Hepatic stellate cell (primary cell): ENCODE data around the gene ADNP.
"Not testable (repeated sequence)": the region's sequence is repeated elsewhere in the genome, so short reads cannot be mapped to it uniquely, and the experiment has no call there.

Experiments used
- DNase-seq: peaks from one replicate; pipeline ENCODE4 v3.0.0; 2011; ENCODE audit warnings: low spot score

The ADNP gene

GRCh38 chr20:50931306-50932015 lies at the start of gene ADNP:
TSS of gene ADNP (minus strand) at chr20:50931437. CDS start at chr20:50903996, 27,441 bp downstream.
- DNase-seq = peak; percentile 77

DNA sequence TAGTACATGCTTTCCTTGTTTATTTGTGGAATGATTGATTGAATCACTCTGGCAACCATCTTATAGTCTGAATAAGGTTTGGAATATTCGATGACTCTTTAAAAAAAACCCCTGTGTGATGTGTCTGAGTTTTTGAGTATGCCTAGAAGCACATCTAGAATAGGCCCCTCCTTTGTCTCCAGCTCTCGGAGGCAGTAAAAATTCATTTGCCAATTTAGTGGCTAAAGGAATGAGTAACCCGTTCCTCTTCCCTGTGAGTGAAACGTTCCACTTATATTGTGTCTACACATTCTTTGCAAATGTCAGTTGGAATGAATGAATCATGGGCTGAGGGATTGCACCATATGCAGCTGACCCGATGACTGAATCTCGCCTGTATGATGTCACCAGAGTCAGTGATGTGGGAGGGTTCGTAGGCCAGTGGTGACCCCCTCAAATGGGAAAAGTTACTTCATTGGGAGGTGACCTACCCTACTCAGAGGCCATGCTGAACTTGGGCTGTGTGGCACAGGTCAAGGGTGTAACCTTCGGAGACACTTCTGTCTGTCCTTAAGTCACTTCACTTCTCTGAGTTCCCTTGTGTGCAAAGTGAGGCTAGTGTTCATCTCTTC lies 48.9 kb upstream of the ADNP start:
- peak; percentile 94 for DNase-seq

DNA sequence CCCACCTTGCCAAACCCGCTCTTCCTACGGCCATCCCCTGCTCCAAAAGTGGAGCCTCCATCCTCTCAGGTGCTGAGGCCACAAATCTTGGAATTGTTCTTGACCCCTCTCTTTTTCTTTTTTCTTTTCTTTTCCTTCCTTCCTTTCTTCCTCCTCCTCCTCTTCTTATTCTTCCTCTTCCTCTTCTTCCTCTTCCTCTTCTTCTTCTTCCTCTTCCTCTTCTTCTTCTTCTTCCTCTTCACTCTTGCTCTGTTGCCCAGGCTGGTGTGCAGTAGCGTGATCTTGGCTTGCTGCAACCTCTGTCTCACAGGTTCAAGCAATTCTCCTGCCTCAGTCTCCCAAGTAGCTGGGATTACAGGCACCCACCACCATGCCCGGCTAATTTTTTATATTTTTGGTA lies 47.3 kb upstream of the ADNP start:
- DNase-seq = not testable (repeated sequence)

GRCh38 chr20:50977066-50978021 lies 46.1 kb upstream of the ADNP start:
- DNase-seq = no peak

- no peak for DNase-seq
Observed at GRCh38 chr20:50975701-50976330, 44.6 kb upstream of the ADNP start.

GRCh38 chr20:50969912-50970311 lies 38.7 kb upstream of the ADNP start:
- no peak for DNase-seq

DNA sequence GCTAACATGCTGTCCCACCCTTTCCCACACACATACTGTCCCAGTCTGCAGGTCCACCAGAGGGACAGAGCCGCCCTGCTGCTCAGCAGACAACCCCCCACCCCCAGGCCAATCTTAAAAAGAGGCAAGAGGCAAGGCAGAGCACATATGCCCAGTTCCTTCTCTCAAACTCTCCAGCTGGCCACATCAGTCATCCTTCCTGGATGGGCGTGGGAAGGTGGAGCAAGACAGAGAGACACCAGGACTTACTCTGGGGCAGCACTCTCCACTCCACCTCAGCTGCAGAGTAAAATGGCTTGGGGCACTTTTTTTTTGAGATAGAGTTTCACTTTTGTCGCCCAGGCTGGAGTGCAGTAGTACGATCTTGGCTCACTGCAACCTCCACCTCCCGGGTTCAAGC lies 38.2 kb upstream of the ADNP start:
- DNase-seq = no peak

- DNase-seq = no peak
Observed at GRCh38 chr20:50968289-50968688, 37.1 kb upstream of the ADNP start.

DNA sequence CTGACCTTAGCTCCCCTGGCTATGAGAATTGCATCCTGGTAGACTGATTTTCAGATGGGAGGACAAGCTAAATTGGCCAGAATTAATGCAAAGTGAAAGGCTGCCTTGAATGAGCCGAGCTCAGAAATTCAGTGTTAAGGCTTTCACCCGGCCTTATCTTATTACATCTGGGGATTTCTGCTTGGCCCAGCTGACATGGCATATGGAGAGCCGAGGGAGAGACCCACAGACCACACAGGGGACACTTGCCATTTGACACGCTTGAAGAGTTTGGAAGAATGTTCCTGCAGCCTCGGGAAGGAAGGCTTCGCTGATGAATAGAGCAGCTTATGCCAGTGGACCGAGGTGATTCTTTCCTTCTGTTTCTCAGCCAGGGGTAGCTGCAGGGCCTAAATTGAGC lies 36.3 kb upstream of the ADNP start:
- no peak for DNase-seq

- DNase-seq = no peak
Observed at GRCh38 chr20:50959543-50960126, 28.4 kb upstream of the ADNP start.

GRCh38 chr20:50958615-50959542 lies 27.6 kb upstream of the ADNP start, which contains the start of gene MOCS3:
TSS of gene MOCS3 (plus strand) at chr20:50958818. CDS start at chr20:50958843, 25 bp downstream.
- DNase-seq = peak; percentile 80

- DNase-seq = peak; percentile 73
Observed at GRCh38 chr20:50957798-50958614, 26.8 kb upstream of the ADNP start, which contains the start of gene DPM1. TSS of gene DPM1 (minus strand) at chr20:50958532. CDS start at chr20:50958523, 9 bp downstream.

DNA sequence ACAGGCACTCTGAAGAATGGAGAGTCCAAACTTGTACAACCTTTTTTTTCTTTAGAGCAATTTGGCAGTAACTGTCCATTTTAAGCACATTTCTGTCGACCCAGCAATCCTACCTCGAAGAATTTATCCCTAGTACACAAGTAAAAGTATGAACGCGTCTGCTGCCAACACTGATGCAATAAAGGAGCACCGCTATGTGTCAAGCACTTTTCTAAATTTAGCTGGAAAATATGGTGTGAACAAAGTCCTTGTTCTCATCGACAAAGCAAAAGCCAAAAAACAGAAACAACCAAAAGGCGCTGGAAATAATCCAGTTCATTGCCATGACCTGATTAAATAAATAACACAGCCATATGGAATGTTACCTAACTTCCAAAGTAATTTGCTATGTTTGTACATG lies 26.0 kb upstream of the ADNP start:
- no peak for DNase-seq

- no peak for DNase-seq
Observed at GRCh38 chr20:50953821-50954220, 22.6 kb upstream of the ADNP start.

DNA sequence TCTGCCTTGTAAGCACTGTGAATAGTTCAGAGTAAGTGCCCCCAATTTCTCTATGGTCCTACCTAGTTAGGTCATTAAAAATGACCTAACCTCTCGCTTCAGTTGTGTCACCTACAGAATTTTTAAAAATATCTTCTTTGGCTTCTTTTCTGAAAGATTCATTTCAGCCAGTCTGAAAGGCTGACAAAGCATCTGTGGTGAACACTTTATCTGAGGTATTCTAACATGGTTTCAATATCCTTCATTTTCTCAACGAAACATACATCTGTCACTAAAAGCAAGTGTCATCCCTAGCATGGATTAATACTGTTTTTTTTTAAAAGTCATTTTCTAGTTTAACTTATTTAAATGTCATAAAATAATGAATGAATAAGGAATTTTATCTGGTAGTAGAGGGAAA lies 22.0 kb upstream of the ADNP start:
- DNase-seq = no peak

GRCh38 chr20:50948132-50948785 lies 17.0 kb upstream of the ADNP start:
- DNase-seq = no peak

DNA sequence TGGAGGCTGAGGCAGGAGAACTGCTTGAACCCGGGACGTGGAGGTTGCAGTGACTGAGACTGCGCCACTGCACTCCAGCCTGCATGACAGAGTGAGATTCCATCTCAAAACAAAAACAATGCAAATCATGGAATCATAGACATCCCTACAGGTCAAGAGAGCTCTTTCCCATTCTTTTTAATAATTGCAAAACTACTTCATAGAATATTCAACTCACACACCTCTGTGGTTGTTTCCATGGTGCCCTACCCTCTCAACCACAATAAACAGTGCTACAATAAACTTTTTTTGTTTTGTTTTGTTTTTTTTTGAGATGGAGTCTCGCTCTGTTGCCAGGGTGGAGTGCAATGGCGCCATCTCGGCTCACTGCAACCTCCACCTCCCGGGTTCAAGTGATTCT lies 11.8 kb upstream of the ADNP start:
- DNase-seq = no peak

GRCh38 chr20:50933589-50933988 lies 2.4 kb upstream of the ADNP start:
- DNase-seq = no peak

GRCh38 chr20:50932691-50933280 lies 1.5 kb upstream of the ADNP start:
- DNase-seq = no peak
